SK-N-MC (cell line): Measurements from ENCODE around the gene TMPRSS9.
A peak's percentile ranks its signal among the peaks of the same experiment; 100 is the strongest.

Experiments used
- EZH2 ChIP-seq: fragments of 200-600 bp; sonication (generic); IDR thresholded peaks from one replicate; pipeline ENCODE4 v1.6.1; 2017; ENCODE audit warnings: antibody characterized with exemption
- FOXP2 ChIP-seq: optimal IDR thresholded peaks from 2 replicates; pipeline ENCODE3; 2011; ENCODE audit warnings: mild to moderate bottlenecking, moderate library complexity; ENCODE audit not compliant: insufficient read depth; ENCODE audit errors: extremely low read length, control extremely low read depth
- POLR2AphosphoS5 ChIP-seq: IDR thresholded peaks from 2 replicates; pipeline ENCODE4 v1.6.1; 2012; ENCODE audit warnings: mild to moderate bottlenecking, low read depth, low read length, borderline replicate concordance

GRCh38 chr19:2428756-2429711 lies 69.0 kb downstream of the TMPRSS9 start:
- TF ChIP-seq POLR2AphosphoS5: peak; percentile 44; the same call in 1 of the 2 replicates
- TF ChIP-seq EZH2: no peak
- TF ChIP-seq FOXP2: no peak
